Measurements from ENCODE around the gene SP2.

GRCh38 chr17:47966079-47966519, 70.1 kb downstream of the SP2 start:
- TF ChIP-seq CTCF (IDR thresholded peaks at IDR 0.05) = no peak
- TF ChIP-seq POLR2A (IDR thresholded peaks at IDR 0.05) = no peak

All from thyroid gland (tissue), 4 donors.